ENCODE data around the gene APOBEC2. TPM values are rescaled to one million over a fixed set of nuclear protein-coding genes. Genes with fewer than 3 reads are reported as not detected.

The APOBEC2 gene
- total and polyA plus RNA-seq, 9 donors = 0.06 TPM; not detected in 8

GRCh38 chr6:41058783-41059181, 5.8 kb downstream of the APOBEC2 start:
- no peak for TF ChIP-seq CTCF (IDR thresholded peaks at IDR 0.05)
- no peak for TF ChIP-seq POLR2A (IDR thresholded peaks at IDR 0.05)
- TF ChIP-seq EP300 (IDR thresholded peaks at IDR 0.05) = no peak
- H3K4me3 ChIP-seq = no peak overlapping the region
- intact Hi-C loops (cut with DNase I) = loop anchor here in 1 of 4 donors (5.0 kb wide), 1 partner anchor 46 kb away; no protein-coding TSS in a partner anchor
- WGBS, 3 donors = 69 to 77% (median 70%) methylated on average over 2 of the region's 2 CpGs
- no peak overlapping the region for H3K27ac ChIP-seq
- H3K4me1 ChIP-seq (ENCODE audit: insufficient read depth) = no peaks in the 10 kb centered on the region
- H3K27me3 ChIP-seq = no peaks in the 10 kb centered on the region
- DNase-seq = no peak
- no peaks in the 10 kb centered on the region for H3K36me3 ChIP-seq
- H3K9me3 ChIP-seq = no peaks in the 10 kb centered on the region

- 64 to 93% (median 81%) methylated on average over 1 of the region's 1 CpG for WGBS, 3 donors
- Histone ChIP-seq H3K36me3 (no peaks in the 10 kb centered on the region), H3K27ac (no peak overlapping the region), H3K9me3 (no peaks in the 10 kb centered on the region), H3K4me3 (no peak overlapping the region), H3K27me3 (no peaks in the 10 kb centered on the region), H3K4me1 (ENCODE audit: insufficient read depth) (no peaks in the 10 kb centered on the region)
- intact Hi-C loops (cut with DNase I) = loop anchor here in 1 of 4 donors (5.0 kb wide), 1 partner anchor 47 kb away; no protein-coding TSS in a partner anchor
- no peak for DNase-seq
- TF ChIP-seq EP300 (IDR thresholded peaks at IDR 0.05) (no peak), POLR2A (IDR thresholded peaks at IDR 0.05) (no peak), CTCF (IDR thresholded peaks at IDR 0.05) (no peak)
Observed at GRCh38 chr6:41059556-41059955, 6.6 kb downstream of the APOBEC2 start.

- Histone ChIP-seq H3K27me3 (no peaks in the 10 kb centered on the region), H3K36me3 (no peaks in the 10 kb centered on the region), H3K4me1 (ENCODE audit: insufficient read depth) (no peaks in the 10 kb centered on the region), H3K27ac (no peak overlapping the region), H3K9me3 (no peaks in the 10 kb centered on the region), H3K4me3 (no peak overlapping the region)
- WGBS, 3 donors = 78 to 79% (median 79%) methylated on average over 13 of the region's 13 CpGs
- DNase-seq = no peak
- no peak for TF ChIP-seq POLR2A (IDR thresholded peaks at IDR 0.05)
- TF ChIP-seq EP300 (IDR thresholded peaks at IDR 0.05) = no peak
- no peak for TF ChIP-seq CTCF (IDR thresholded peaks at IDR 0.05)
- intact Hi-C loops (cut with DNase I) = no loop called here
Observed at GRCh38 chr6:41061196-41061726, 8.3 kb downstream of the APOBEC2 start.

- H3K27ac ChIP-seq = no peak overlapping the region
- no peaks in the 10 kb centered on the region for H3K4me1 ChIP-seq (ENCODE audit: insufficient read depth)
- no peaks in the 10 kb centered on the region for H3K36me3 ChIP-seq
- 57 to 70% (median 58%) methylated on average over 1 of the region's 1 CpG for WGBS, 3 donors
- no peaks in the 10 kb centered on the region for H3K9me3 ChIP-seq
- no peak for TF ChIP-seq CTCF (IDR thresholded peaks at IDR 0.05)
- no peak for TF ChIP-seq EP300 (IDR thresholded peaks at IDR 0.05)
- TF ChIP-seq POLR2A (IDR thresholded peaks at IDR 0.05) = no peak
- H3K4me3 ChIP-seq = no peak overlapping the region
- intact Hi-C loops (cut with DNase I) = no loop called here
- H3K27me3 ChIP-seq = no peaks in the 10 kb centered on the region
- DNase-seq = no peak
Observed at GRCh38 chr6:41062056-41062455, 9.1 kb downstream of the APOBEC2 start.
